Neural progenitor cell (in vitro differentiated cells): ENCODE data around the gene CARD11. TPM values are rescaled to one million over a fixed set of nuclear protein-coding genes. Genes with fewer than 3 reads are reported as not detected.

Source experiments
- DNase-seq: peaks from one replicate; pipeline ENCODE4 v3.0.0-alpha.2; 2016; ENCODE audit warnings: low spot score
- H2AFZ ChIP-seq: fragments of 200-600 bp; sonication (generic); replicated peaks from 2 replicates; pipeline ENCODE4 v1.6.1; 2016; ENCODE audit warnings: antibody characterized with exemption
- H3F3A ChIP-seq: fragments of 200-600 bp; sonication (generic); 2 replicates; pipeline ENCODE4 v1.6.1; 2016; ENCODE audit warnings: antibody characterized with exemption, low read depth
- H3K27ac ChIP-seq: fragments of 200-600 bp; sonication (generic); 2 replicates; pipeline ENCODE4 v1.5.1; 2016; ENCODE audit warnings: mild to moderate bottlenecking
- H3K27me3 ChIP-seq: fragments of 200-600 bp; sonication (generic); 2 replicates; pipeline ENCODE4 v1.6.1; 2016; ENCODE audit warnings: mild to moderate bottlenecking, moderate library complexity
- H3K36me3 ChIP-seq: fragments of 200-600 bp; sonication (generic); 2 replicates; pipeline ENCODE4 v1.5.1; 2016
- H3K4me1 ChIP-seq: fragments of 200-600 bp; sonication (generic); 2 replicates; pipeline ENCODE4 v1.6.1; 2016; ENCODE audit warnings: mixed run types
- H3K4me2 ChIP-seq: fragments of 200-600 bp; sonication (generic); 2 replicates; pipeline ENCODE4 v1.6.1; 2016
- H3K4me3 ChIP-seq: fragments of 200-600 bp; sonication (generic); 2 replicates; pipeline ENCODE4 v1.5.1; 2016
- H3K79me2 ChIP-seq: fragments of 200-600 bp; sonication (generic); 2 replicates; pipeline ENCODE4 v1.6.1; 2016; ENCODE audit warnings: low read depth
- H3K9ac ChIP-seq: fragments of 200-600 bp; sonication (generic); 2 replicates; pipeline ENCODE4 v1.6.1; 2016
- H3K9me3 ChIP-seq: fragments of 200-600 bp; sonication (generic); 2 replicates; pipeline ENCODE4 v1.5.1; 2016; ENCODE audit warnings: low read depth
- H4K20me1 ChIP-seq: fragments of 200-600 bp; sonication (generic); 2 replicates; pipeline ENCODE4 v1.6.1; 2016; ENCODE audit warnings: low read depth
- H3K27ac Mint-ChIP-seq: 3 replicates; pipeline ENCODE4 v1.8.0; 2021; ENCODE audit warnings: mixed read lengths
- H3K27me3 Mint-ChIP-seq: 2 replicates; pipeline ENCODE4 v1.8.0; 2022; ENCODE audit warnings: low read depth, mild to moderate bottlenecking, inconsistent platforms, moderate library complexity, mixed read lengths; ENCODE audit not compliant: insufficient read depth
- H3K36me3 Mint-ChIP-seq: 3 replicates; pipeline ENCODE4 v1.8.0; 2021; ENCODE audit warnings: mixed read lengths
- H3K4me1 Mint-ChIP-seq: 3 replicates; pipeline ENCODE4 v1.8.0; 2021; ENCODE audit warnings: mixed read lengths
- H3K4me3 Mint-ChIP-seq: 3 replicates; pipeline ENCODE4 v1.8.0; 2021; ENCODE audit warnings: mild to moderate bottlenecking, moderate library complexity, mixed read lengths
- H3K9me3 Mint-ChIP-seq: 3 replicates; pipeline ENCODE4 v1.8.0; 2020; ENCODE audit warnings: mixed read lengths
- EZH2 ChIP-seq: fragments of 200-600 bp; sonication (generic); IDR thresholded peaks from 2 replicates; pipeline ENCODE4 v1.6.1; 2017; ENCODE audit warnings: antibody characterized with exemption, mild to moderate bottlenecking, moderate library complexity
- EZH2phosphoT487 ChIP-seq: fragments of 200-600 bp; sonication (generic); IDR thresholded peaks from 2 replicates; pipeline ENCODE4 v1.6.1; 2017; ENCODE audit warnings: antibody characterized with exemption
- total RNA-seq: library from RNA; depleted of rRNA; stranded (reverse); fragments of >200 nt; gene quantifications from 2 replicates; pipeline ENCODE4 v1.2.3, GENCODE V29; 2015; ENCODE audit warnings: low replicate concordance
- TF ChIP-seq, protein P1 (sequence below): fragments of 200-600 bp; sonication (generic); IDR thresholded peaks from 2 replicates; pipeline ENCODE4 v1.5.1; 2017; ENCODE audit warnings: antibody characterized with exemption, mild to moderate bottlenecking

Gene CARD11
- total RNA-seq, 1 donor from 2014 or later = 0.75 TPM

DNA sequence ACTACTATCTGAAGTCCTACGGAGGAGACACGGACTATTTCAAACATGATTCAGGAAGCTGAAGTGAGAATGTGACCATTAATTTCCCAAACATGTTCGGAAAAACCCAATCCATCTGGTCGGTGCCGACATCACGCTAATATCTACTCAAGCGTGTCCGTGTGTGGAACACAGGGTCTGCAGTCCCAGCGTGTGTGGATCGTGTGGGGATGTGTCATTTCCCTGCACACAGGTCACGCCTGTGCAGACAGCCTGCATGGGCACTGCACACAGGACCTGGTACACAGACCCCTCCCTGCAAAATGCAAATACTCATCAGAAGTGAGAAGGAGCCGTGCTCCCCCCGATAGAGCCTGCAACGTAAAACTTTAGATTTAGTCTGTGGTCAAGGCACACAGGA, 57.8 kb downstream of the CARD11 start:
- H3K4me1 Mint-ChIP-seq = no peaks in the 10 kb centered on the region
- DNase-seq = no peak
- H3K4me1 ChIP-seq = no peaks in the 10 kb centered on the region

DNA sequence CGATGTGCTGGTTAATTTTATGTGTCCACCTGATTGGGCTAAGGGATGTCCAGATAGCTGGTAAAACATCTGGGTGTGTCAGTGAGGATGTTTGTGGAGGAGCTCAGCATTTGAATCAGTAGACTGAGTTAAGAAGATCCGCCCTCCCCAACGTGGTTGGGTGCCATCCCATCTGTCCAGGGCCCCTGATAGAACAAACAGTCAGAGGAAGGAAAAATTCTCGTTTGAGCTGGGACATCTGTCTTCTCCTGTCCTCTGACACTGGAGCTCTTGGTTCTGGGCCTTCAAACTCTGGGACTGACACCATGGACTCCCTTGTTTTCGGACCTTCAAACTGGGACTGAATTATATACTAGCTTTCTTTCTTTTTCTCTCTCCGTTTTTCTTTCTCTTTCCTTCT, 59.6 kb downstream of the CARD11 start:
- no peak overlapping the region for H2AFZ ChIP-seq
- Mint-ChIP-seq H3K4me3 (no peak overlapping the region), H3K36me3 (no peaks in the 10 kb centered on the region), H3K27ac (no peak overlapping the region), H3K4me1 (peaks cover 3% of the 10 kb centered on the region), H3K9me3 (peaks cover 10% of the 10 kb centered on the region), H3K27me3 (peaks cover 15% of the 10 kb centered on the region)
- H3K27me3 ChIP-seq = no peaks in the 10 kb centered on the region
- no peaks in the 10 kb centered on the region for H4K20me1 ChIP-seq
- H3K36me3 ChIP-seq = no peaks in the 10 kb centered on the region
- H3K27ac ChIP-seq = no peak overlapping the region
- H3K79me2 ChIP-seq = no peaks in the 10 kb centered on the region
- H3F3A ChIP-seq = no peaks in the 10 kb centered on the region
- no peak overlapping the region for H3K9ac ChIP-seq
- no peak for DNase-seq
- peaks cover 6% of the 10 kb centered on the region for H3K4me1 ChIP-seq
- H3K4me2 ChIP-seq = no peak overlapping the region
- TF ChIP-seq EZH2phosphoT487 (no peak), EZH2 (no peak)
- TF ChIP-seq, protein P1, sequence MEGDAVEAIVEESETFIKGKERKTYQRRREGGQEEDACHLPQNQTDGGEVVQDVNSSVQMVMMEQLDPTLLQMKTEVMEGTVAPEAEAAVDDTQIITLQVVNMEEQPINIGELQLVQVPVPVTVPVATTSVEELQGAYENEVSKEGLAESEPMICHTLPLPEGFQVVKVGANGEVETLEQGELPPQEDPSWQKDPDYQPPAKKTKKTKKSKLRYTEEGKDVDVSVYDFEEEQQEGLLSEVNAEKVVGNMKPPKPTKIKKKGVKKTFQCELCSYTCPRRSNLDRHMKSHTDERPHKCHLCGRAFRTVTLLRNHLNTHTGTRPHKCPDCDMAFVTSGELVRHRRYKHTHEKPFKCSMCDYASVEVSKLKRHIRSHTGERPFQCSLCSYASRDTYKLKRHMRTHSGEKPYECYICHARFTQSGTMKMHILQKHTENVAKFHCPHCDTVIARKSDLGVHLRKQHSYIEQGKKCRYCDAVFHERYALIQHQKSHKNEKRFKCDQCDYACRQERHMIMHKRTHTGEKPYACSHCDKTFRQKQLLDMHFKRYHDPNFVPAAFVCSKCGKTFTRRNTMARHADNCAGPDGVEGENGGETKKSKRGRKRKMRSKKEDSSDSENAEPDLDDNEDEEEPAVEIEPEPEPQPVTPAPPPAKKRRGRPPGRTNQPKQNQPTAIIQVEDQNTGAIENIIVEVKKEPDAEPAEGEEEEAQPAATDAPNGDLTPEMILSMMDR = no peak
- H3K9me3 ChIP-seq = no peaks in the 10 kb centered on the region
- H3K4me3 ChIP-seq = no peak overlapping the region

More for the DNA sequence above, 57.8 kb downstream of the CARD11 start:
- no peaks in the 10 kb centered on the region for H3K9me3 ChIP-seq
- Mint-ChIP-seq H3K4me3 (no peak overlapping the region), H3K27ac (no peak overlapping the region), H3K36me3 (peaks cover 3% of the 10 kb centered on the region), H3K27me3 (peaks cover 13% of the 10 kb centered on the region), H3K9me3 (peaks cover 19% of the 10 kb centered on the region)
- no peak overlapping the region for H3K9ac ChIP-seq
- H3K27me3 ChIP-seq = no peaks in the 10 kb centered on the region
- no peak overlapping the region for H2AFZ ChIP-seq
- H4K20me1 ChIP-seq = no peaks in the 10 kb centered on the region
- H3K4me3 ChIP-seq = no peak overlapping the region
- H3K79me2 ChIP-seq = no peaks in the 10 kb centered on the region
- no peak overlapping the region for H3K4me2 ChIP-seq
- no peaks in the 10 kb centered on the region for H3K36me3 ChIP-seq
- H3K27ac ChIP-seq = no peak overlapping the region
- TF ChIP-seq EZH2 = no peak
- TF ChIP-seq EZH2phosphoT487 = no peak
- TF ChIP-seq, protein P1 = no peak
- H3F3A ChIP-seq = no peaks in the 10 kb centered on the region

DNA sequence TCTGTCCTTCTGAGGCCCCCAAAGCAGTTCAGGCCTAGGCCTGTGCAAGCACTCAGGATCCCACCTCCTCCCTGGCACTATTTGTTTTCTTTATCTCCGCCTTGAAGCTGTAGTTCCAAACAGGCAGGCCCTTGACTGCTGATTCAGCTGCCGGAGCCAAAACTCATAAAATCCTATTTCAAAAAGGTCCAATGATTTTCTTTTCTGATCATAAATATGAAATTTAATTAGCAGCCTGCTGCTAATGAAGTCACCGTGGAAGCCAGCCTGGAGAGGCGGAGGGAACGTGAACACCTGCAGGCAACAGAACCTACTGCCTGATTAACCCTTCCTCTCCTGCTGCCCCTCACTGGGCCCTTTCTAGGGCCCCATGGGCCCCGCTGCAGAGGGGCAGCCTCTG, 60.1 kb downstream of the CARD11 start:
- Mint-ChIP-seq H3K27me3 (peaks cover 15% of the 10 kb centered on the region), H3K36me3 (no peaks in the 10 kb centered on the region), H3K9me3 (peaks cover 9% of the 10 kb centered on the region), H3K4me3 (no peak overlapping the region), H3K4me1 (peaks cover 8% of the 10 kb centered on the region), H3K27ac (no peak overlapping the region)
- no peak for DNase-seq
- peaks cover 11% of the 10 kb centered on the region for H3K4me1 ChIP-seq
- H3K36me3 ChIP-seq = no peaks in the 10 kb centered on the region
- no peaks in the 10 kb centered on the region for H3K9me3 ChIP-seq
- no peaks in the 10 kb centered on the region for H3K79me2 ChIP-seq
- H3K27ac ChIP-seq = no peak overlapping the region
- no peak overlapping the region for H3K4me2 ChIP-seq
- no peak for TF ChIP-seq EZH2
- TF ChIP-seq, protein P1 = no peak
- no peak for TF ChIP-seq EZH2phosphoT487
- no peak overlapping the region for H3K9ac ChIP-seq
- no peaks in the 10 kb centered on the region for H4K20me1 ChIP-seq
- no peak overlapping the region for H2AFZ ChIP-seq
- H3K4me3 ChIP-seq = no peak overlapping the region
- H3K27me3 ChIP-seq = no peaks in the 10 kb centered on the region
- no peaks in the 10 kb centered on the region for H3F3A ChIP-seq
